ENCODE data around the gene GAMT. TPM values are rescaled to one million over a fixed set of nuclear protein-coding genes. Genes with fewer than 3 reads are reported as not detected.

The GAMT gene
- total RNA-seq, 1 experiment from 2014 or later = 27.7 TPM

DNA sequence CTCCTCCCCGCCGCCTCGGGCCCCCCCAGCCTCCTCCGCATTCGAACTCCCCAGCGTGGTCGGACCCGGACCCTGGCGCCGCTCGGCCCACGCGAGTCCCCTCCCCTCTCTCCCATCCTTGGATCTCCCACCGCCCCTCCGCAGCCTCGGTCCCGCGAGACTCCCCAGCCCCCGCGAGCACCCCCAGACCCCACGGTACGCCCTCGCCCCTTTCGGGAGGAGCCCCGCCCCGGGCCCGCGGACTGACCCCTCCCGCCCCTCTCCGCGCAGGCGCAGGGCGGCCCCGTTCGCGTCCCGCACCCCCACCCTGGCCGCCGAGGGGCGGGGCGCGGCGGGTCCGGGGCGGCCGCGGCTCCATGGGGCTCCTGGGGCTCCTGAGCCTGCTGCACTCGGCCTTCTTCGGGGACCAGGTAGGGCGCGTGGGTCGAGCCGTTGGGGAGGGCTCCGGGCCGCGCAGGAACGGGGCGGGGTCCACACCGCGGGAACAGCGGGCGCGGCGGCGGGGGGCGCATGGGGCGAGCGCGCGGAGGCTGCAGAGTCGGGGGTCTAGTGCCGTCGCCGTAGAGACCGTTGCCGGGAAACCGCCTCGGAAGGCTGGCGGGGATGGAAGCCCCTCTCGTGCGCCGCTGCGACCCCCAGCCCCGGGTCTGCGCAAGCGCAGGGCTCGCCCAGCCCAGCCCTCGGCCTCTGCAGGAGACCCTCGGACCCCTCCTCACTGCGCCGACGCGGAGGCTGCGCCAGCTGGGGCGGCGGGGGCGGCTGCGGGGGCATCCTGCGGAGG lies 44.8 kb upstream of the GAMT start:
- CTCF ChIA-PET = interaction anchor here (1.0 to 5.0 kb wide), 14 partner anchors 9 to 347 kb away, joined by 3 to 56 read pairs (median 6); partner anchors contain the start of gene CIRBP
- ATAC-seq (peak; percentile 5; the same call in 1 of the 2 replicates), DNase-seq (ENCODE audit: low spot score) (peak; percentile 70)
- H3K36me3 Mint-ChIP-seq = peaks cover 16% of the 10 kb centered on the region
- TF ChIP-seq, protein P1, sequence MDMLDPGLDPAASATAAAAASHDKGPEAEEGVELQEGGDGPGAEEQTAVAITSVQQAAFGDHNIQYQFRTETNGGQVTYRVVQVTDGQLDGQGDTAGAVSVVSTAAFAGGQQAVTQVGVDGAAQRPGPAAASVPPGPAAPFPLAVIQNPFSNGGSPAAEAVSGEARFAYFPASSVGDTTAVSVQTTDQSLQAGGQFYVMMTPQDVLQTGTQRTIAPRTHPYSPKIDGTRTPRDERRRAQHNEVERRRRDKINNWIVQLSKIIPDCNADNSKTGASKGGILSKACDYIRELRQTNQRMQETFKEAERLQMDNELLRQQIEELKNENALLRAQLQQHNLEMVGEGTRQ (CRISPR knock-in tag; IDR thresholded peaks at IDR 0.05) = no peak
- TF ChIP-seq, protein P2, sequence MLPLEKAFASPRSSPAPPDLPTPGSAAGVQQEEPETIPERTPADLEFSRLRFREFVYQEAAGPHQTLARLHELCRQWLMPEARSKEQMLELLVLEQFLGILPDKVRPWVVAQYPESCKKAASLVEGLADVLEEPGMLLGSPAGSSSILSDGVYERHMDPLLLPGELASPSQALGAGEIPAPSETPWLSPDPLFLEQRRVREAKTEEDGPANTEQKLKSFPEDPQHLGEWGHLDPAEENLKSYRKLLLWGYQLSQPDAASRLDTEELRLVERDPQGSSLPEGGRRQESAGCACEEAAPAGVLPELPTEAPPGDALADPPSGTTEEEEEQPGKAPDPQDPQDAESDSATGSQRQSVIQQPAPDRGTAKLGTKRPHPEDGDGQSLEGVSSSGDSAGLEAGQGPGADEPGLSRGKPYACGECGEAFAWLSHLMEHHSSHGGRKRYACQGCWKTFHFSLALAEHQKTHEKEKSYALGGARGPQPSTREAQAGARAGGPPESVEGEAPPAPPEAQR (CRISPR knock-in tag; IDR thresholded peaks at IDR 0.05) = no peak
- TF ChIP-seq TP53 (CRISPR knock-in tag; IDR thresholded peaks at IDR 0.05) = 0 out of 2 replicates have a peak, but pooled peaks have one; percentile 59
- TF ChIP-seq, protein P3, sequence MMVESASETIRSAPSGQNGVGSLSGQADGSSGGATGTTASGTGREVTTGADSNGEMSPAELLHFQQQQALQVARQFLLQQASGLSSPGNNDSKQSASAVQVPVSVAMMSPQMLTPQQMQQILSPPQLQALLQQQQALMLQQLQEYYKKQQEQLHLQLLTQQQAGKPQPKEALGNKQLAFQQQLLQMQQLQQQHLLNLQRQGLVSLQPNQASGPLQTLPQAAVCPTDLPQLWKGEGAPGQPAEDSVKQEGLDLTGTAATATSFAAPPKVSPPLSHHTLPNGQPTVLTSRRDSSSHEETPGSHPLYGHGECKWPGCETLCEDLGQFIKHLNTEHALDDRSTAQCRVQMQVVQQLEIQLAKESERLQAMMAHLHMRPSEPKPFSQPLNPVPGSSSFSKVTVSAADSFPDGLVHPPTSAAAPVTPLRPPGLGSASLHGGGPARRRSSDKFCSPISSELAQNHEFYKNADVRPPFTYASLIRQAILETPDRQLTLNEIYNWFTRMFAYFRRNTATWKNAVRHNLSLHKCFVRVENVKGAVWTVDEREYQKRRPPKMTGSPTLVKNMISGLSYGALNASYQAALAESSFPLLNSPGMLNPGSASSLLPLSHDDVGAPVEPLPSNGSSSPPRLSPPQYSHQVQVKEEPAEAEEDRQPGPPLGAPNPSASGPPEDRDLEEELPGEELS (CRISPR knock-in tag; IDR thresholded peaks at IDR 0.05) = no peak
- TF ChIP-seq GABPB1 (CRISPR knock-in tag; IDR thresholded peaks at IDR 0.05) = no peak
- TF ChIP-seq, protein P4, sequence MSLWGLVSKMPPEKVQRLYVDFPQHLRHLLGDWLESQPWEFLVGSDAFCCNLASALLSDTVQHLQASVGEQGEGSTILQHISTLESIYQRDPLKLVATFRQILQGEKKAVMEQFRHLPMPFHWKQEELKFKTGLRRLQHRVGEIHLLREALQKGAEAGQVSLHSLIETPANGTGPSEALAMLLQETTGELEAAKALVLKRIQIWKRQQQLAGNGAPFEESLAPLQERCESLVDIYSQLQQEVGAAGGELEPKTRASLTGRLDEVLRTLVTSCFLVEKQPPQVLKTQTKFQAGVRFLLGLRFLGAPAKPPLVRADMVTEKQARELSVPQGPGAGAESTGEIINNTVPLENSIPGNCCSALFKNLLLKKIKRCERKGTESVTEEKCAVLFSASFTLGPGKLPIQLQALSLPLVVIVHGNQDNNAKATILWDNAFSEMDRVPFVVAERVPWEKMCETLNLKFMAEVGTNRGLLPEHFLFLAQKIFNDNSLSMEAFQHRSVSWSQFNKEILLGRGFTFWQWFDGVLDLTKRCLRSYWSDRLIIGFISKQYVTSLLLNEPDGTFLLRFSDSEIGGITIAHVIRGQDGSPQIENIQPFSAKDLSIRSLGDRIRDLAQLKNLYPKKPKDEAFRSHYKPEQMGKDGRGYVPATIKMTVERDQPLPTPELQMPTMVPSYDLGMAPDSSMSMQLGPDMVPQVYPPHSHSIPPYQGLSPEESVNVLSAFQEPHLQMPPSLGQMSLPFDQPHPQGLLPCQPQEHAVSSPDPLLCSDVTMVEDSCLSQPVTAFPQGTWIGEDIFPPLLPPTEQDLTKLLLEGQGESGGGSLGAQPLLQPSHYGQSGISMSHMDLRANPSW (CRISPR knock-in tag; conservative IDR thresholded peaks at IDR 0.05; ENCODE audit: low read depth) = no peak
- TF ChIP-seq CBFB (CRISPR knock-in tag; IDR thresholded peaks at IDR 0.05; ENCODE audit: low read depth) = 0 out of 2 replicates have a peak, but pooled peaks have one; percentile 11
- no peak for TF ChIP-seq ZNF138 (CRISPR knock-in tag; conservative IDR thresholded peaks at IDR 0.05)
- TF ChIP-seq, protein P5, sequence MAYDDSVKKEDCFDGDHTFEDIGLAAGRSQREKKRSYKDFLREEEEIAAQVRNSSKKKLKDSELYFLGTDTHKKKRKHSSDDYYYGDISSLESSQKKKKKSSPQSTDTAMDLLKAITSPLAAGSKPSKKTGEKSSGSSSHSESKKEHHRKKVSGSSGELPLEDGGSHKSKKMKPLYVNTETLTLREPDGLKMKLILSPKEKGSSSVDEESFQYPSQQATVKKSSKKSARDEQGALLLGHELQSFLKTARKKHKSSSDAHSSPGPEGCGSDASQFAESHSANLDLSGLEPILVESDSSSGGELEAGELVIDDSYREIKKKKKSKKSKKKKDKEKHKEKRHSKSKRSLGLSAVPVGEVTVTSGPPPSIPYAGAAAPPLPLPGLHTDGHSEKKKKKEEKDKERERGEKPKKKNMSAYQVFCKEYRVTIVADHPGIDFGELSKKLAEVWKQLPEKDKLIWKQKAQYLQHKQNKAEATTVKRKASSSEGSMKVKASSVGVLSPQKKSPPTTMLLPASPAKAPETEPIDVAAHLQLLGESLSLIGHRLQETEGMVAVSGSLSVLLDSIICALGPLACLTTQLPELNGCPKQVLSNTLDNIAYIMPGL (CRISPR knock-in tag; IDR thresholded peaks at IDR 0.05) = no peak
- TF ChIP-seq, protein P6, sequence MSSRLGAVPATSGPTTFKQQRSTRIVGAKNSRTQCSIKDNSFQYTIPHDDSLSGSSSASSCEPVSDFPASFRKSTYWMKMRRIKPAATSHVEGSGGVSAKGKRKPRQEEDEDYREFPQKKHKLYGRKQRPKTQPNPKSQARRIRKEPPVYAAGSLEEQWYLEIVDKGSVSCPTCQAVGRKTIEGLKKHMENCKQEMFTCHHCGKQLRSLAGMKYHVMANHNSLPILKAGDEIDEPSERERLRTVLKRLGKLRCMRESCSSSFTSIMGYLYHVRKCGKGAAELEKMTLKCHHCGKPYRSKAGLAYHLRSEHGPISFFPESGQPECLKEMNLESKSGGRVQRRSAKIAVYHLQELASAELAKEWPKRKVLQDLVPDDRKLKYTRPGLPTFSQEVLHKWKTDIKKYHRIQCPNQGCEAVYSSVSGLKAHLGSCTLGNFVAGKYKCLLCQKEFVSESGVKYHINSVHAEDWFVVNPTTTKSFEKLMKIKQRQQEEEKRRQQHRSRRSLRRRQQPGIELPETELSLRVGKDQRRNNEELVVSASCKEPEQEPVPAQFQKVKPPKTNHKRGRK (CRISPR knock-in tag; IDR thresholded peaks at IDR 0.05; ENCODE audit: borderline replicate concordance) = no peak
- TF ChIP-seq ETV6 (CRISPR knock-in tag; IDR thresholded peaks at IDR 0.05) = no peak
- TF ChIP-seq, protein P7, sequence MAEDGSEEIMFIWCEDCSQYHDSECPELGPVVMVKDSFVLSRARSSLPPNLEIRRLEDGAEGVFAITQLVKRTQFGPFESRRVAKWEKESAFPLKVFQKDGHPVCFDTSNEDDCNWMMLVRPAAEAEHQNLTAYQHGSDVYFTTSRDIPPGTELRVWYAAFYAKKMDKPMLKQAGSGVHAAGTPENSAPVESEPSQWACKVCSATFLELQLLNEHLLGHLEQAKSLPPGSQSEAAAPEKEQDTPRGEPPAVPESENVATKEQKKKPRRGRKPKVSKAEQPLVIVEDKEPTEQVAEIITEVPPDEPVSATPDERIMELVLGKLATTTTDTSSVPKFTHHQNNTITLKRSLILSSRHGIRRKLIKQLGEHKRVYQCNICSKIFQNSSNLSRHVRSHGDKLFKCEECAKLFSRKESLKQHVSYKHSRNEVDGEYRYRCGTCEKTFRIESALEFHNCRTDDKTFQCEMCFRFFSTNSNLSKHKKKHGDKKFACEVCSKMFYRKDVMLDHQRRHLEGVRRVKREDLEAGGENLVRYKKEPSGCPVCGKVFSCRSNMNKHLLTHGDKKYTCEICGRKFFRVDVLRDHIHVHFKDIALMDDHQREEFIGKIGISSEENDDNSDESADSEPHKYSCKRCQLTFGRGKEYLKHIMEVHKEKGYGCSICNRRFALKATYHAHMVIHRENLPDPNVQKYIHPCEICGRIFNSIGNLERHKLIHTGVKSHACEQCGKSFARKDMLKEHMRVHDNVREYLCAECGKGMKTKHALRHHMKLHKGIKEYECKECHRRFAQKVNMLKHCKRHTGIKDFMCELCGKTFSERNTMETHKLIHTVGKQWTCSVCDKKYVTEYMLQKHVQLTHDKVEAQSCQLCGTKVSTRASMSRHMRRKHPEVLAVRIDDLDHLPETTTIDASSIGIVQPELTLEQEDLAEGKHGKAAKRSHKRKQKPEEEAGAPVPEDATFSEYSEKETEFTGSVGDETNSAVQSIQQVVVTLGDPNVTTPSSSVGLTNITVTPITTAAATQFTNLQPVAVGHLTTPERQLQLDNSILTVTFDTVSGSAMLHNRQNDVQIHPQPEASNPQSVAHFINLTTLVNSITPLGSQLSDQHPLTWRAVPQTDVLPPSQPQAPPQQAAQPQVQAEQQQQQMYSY (CRISPR knock-in tag; IDR thresholded peaks at IDR 0.05) = no peak
- no peak overlapping the region for H3K4me3 Mint-ChIP-seq
- peaks cover 46% of the 10 kb centered on the region for H3K27me3 Mint-ChIP-seq (ENCODE audit: low read depth)
- peaks cover 11% of the 10 kb centered on the region for H3K4me1 Mint-ChIP-seq
- H3K9me3 Mint-ChIP-seq = no peaks in the 10 kb centered on the region
- POLR2A ChIA-PET = interaction anchor here (1.4 kb wide), 1 partner anchor 43 kb away, joined by 5 read pairs; no protein-coding TSS in a partner anchor
- H3K27ac Mint-ChIP-seq = no peak overlapping the region
